ENCODE measurements around the gene DELE1. TPM values are rescaled to one million over a fixed set of nuclear protein-coding genes. Genes with fewer than 3 reads are reported as not detected.

Gene DELE1, protein sequence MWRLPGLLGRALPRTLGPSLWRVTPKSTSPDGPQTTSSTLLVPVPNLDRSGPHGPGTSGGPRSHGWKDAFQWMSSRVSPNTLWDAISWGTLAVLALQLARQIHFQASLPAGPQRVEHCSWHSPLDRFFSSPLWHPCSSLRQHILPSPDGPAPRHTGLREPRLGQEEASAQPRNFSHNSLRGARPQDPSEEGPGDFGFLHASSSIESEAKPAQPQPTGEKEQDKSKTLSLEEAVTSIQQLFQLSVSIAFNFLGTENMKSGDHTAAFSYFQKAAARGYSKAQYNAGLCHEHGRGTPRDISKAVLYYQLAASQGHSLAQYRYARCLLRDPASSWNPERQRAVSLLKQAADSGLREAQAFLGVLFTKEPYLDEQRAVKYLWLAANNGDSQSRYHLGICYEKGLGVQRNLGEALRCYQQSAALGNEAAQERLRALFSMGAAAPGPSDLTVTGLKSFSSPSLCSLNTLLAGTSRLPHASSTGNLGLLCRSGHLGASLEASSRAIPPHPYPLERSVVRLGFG
- 34.1 and 40.6 TPM in 2 replicates for total RNA-seq

DNA sequence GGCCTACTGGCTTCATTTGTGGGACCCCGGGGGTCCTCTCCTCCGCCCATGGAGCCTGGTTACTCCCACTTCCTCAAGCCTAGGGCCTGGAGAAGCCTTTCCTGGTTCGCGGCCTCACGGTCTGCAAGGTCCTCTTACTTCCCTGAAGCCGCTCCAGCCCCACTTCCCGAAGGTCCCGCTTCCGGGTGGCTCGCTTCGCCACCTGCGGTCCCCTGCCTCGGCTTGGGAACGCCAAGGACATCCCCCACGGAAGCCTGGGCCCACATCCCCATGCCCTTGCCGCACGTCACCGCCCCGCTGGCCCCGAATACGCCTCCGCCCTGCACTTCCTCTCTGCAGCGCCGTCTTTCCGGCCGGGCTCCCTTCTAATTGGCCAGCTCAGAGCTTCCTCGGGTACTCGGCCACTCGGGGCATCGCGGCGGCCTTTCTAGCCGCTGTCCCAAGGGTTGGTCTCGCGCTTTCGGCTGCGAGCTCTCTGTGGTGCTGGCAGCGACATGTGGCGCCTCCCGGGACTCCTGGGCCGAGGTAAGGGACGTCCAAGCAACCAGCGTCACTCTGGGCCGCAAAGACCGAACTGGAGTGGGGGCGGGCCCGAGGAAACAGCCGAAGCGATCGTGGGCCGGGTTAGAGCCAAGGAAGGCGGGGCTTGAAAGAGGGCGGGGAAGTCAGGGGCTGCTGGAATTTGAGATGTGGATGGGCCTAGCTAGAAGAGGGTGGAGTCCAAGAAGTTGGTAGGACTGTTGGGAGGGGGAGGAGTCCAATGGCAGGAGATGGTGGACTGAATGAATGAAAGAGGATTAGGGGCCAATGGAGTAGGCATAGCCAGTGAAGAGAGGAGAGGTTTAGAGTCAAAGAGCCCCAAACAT is at the start of gene DELE1:
TSS of gene DELE1 (plus strand) at position 424 of the 866 bp plus-strand sequence. CDS start at position 495, 71 bp downstream.
- peak; percentile 94 for DNase-seq (ENCODE audit: low read depth)
- TF ChIP-seq, protein P1, sequence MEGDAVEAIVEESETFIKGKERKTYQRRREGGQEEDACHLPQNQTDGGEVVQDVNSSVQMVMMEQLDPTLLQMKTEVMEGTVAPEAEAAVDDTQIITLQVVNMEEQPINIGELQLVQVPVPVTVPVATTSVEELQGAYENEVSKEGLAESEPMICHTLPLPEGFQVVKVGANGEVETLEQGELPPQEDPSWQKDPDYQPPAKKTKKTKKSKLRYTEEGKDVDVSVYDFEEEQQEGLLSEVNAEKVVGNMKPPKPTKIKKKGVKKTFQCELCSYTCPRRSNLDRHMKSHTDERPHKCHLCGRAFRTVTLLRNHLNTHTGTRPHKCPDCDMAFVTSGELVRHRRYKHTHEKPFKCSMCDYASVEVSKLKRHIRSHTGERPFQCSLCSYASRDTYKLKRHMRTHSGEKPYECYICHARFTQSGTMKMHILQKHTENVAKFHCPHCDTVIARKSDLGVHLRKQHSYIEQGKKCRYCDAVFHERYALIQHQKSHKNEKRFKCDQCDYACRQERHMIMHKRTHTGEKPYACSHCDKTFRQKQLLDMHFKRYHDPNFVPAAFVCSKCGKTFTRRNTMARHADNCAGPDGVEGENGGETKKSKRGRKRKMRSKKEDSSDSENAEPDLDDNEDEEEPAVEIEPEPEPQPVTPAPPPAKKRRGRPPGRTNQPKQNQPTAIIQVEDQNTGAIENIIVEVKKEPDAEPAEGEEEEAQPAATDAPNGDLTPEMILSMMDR (IDR thresholded peaks at IDR 0.05; ENCODE audit: insufficient read depth, low read depth, low read length) = no peak
- H3K4me3 ChIP-seq (ENCODE audit: low read depth, low read length) = peak within 1 kb of the TSS; percentile 72

DNA sequence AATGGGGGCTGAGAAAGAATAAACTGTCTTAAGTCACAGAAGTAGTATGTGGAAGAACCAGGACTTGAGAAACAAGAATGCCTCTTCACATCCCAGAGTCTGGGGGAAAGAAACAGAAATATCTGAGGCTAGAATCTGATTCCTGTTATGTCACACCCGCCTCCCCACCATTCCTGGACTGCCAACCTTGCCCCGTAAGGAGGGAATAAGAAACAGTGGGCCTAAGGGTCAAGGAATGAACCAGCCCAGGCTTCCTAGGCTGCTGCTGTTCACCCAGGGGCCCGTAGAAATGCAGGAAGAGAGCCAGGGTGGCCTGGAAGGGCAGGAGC is 49.8 kb upstream of the DELE1 start:
- no peak overlapping the region for H3K4me3 ChIP-seq (ENCODE audit: low read depth, low read length)
- DNase-seq (ENCODE audit: low read depth) = no peak
- TF ChIP-seq, protein P1 (IDR thresholded peaks at IDR 0.05; ENCODE audit: insufficient read depth, low read depth, low read length) = no peak

DNA sequence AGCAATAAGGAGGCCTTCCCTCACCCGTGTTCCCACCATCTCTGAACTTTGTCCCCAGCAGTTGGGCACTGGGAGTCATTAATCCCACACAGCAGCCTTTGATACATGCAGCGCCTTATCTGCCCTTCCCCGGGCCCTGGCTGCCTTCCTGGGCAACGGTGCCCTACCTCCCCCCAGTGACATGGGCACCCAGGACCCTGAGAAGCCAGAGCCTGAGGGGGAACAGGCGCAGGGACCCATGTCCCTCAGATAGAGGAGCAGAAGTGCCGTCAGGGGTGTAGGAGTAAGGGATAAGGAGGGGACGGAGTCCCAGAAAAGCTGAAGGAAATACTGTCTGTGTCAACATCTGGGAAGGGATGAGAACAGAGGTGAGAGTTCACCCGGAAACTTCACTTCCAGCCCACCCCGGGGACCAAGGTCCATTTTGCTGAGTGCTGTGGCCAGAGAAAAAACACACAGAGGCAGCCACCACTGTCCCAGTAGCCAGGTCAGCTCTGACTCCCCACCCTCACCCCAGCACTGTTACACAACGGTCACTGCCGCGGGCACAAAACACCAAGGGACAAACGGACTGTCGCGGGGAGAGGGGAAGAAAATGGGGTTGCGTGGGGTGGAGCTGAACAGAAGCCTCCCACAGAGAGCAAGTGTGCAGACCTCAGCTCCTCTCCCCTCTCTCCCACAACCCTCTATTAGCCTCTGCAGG is 49.3 kb upstream of the DELE1 start:
- DNase-seq (ENCODE audit: low read depth) = no peak
- H3K4me3 ChIP-seq (ENCODE audit: low read depth, low read length) = no peak overlapping the region
- TF ChIP-seq, protein P1 (IDR thresholded peaks at IDR 0.05; ENCODE audit: insufficient read depth, low read depth, low read length) = no peak

DNA sequence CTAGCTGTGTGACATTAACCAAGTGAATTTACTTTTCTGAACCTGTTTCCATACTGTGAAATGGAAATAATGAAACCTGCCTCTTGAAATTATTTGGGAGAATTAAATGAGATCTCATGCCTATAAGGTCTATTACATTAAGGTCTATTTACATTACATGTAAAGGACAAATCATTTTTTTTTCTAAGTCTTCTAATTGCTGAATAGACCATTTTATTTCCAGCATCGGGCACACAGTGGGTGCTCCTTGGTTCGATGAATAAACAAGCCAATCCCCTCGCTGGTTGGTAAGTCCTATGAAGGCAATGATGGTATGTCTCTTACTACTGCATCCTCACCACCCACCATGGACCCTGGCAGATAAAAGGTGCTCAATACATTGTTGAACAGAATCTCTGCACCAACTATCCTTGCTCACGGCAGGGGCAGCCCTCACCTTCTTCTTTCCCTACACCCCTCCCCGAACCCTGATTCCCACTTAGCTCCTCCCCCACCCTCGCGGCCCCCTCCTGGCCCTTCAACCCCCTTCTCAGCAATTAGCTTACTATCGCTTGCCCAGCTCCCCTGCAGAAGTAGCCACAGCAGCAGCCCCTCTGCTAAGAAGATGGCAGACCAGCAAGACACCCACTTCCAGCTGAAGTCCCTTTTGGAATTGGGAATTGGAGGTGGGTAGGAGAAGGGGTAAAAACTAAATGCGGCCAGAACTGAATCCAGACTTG is 48.5 kb upstream of the DELE1 start:
- DNase-seq (ENCODE audit: low read depth) = no peak
- H3K4me3 ChIP-seq (ENCODE audit: low read depth, low read length) = no peak overlapping the region

DNA sequence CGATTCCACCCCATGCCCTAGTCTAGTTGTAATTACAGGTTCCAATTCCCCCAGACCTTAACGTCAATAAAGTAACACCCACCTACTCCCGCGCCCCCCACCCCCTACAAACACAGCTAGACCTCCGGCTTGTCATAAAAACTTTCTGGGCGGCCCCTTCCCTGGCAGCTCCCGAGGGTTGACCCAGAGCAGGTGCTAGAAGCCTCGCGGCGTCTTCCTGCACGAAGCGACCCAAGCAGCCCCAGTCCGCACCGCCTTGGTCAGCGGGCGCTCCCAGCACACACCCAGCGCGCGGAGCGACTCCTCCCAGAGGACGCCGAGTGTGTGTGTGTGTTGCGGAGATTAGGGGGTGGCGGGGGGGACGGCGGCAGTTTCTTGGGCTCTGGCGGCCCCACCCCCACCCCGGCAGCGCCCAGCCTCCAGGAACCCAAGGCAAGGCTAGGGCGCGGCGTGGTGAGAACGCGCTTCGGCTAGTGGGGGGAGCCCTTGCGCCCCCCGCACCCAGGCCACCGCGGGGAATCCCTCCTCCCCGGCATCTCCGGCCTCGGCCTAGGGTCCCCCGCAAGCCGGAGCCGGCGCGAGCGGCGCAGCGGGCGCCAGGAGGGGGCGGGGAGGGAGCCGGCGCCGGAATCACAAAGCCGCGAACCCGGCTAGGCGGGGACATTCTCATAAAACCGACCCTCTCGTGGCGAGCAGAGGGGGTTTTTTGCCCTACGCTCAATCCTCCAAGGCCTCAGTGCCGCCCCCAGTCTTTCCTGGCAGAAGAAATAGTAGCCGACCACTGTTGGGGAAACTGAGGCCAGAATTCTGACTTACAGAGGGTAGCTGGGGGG is 47.7 kb upstream of the DELE1 start:
- DNase-seq (ENCODE audit: low read depth) = no peak
- H3K4me3 ChIP-seq (ENCODE audit: low read depth, low read length) = peak overlapping the region; percentile 3
- TF ChIP-seq, protein P1 (IDR thresholded peaks at IDR 0.05; ENCODE audit: insufficient read depth, low read depth, low read length) = no peak

More for the DNA sequence above, 48.5 kb upstream of the DELE1 start:
- TF ChIP-seq, protein P1 (IDR thresholded peaks at IDR 0.05; ENCODE audit: insufficient read depth, low read depth, low read length) = no peak
